ENCODE data around the gene MAP10. TPM values are rescaled to one million over a fixed set of nuclear protein-coding genes. Genes with fewer than 3 reads are reported as not detected.
A peak's percentile ranks its signal among the peaks of the same experiment; 100 is the strongest.

The MAP10 gene
- total RNA-seq, 1 experiment from 2014 or later, result 2.3 TPM

GRCh38 chr1:232841823-232842565, 36.8 kb downstream of the MAP10 start:
- in situ Hi-C loops (cut with HindIII; ENCODE audit: low pct_unique_long_range_greater_than_20kb, low sequenced_read_pairs), result no loop called here
- no peak for DNase-seq (ENCODE audit: low read depth)

GRCh38 chr1:232844791-232845190, 39.6 kb downstream of the MAP10 start:
- peak; percentile 56 for DNase-seq (ENCODE audit: low read depth)
- in situ Hi-C loops (cut with HindIII; ENCODE audit: low pct_unique_long_range_greater_than_20kb, low sequenced_read_pairs), result no loop called here

- in situ Hi-C loops (cut with HindIII; ENCODE audit: low pct_unique_long_range_greater_than_20kb, low sequenced_read_pairs), result no loop called here
- DNase-seq (ENCODE audit: low read depth), result no peak
Measured at GRCh38 chr1:232845406-232845955, 40.3 kb downstream of the MAP10 start.

DNA sequence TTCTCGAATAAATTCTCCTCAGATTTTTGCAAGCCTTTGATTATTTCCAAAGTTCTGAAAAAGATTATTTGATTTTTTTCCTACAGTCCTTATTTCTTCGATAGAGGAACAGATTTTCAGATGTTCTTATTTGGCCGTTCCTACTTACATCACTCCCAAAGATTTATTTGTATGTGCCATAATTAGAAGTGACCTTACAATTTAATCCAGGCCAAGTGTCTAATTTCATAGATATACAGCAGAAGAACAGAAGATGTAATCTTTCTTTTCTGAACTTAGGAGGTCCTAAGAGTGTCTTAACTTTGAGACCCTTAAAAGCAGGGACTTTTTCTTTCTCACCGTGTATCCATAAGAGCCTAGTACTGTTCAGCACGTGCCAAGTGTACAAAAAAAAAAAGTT, 46.3 kb downstream of the MAP10 start:
- DNase-seq (ENCODE audit: low read depth), result no peak
- in situ Hi-C loops (cut with HindIII; ENCODE audit: low pct_unique_long_range_greater_than_20kb, low sequenced_read_pairs), result no loop called here

DNA sequence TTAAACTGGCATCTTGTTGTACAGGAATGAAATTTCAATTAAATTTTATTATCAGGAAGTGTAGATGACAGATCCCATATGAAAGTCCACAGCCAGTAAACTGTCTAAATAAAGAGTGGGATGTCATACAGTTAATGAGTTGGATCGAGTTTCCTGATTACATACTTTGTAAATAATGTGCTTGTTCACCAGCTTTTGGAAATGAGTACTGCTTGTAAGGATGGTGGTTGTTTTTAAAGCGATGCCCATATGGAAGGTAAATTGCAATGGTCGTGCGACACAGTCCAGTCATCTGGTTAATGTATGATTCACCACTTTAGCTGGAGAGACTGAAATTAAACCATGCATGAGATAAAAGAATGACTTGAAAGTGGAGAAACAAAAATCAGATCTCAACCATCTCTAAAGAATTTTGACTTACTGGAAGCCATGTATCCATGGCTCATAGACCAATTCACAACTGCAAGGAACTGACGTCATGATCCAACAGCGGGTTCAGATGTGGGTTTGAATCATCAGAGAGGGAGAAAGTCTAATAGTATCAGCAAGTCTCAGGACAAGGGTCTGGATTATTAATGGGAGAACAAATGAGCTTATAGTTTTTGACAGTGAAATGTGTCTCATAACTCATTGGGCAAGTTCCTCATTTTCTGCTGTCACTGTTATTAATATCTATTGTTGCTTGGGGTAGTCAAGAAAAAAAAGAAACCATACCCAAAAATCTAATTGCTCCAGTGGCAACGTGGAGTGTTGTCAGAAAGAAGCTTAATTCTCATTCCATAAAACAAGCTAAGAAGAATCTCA, 49.0 kb downstream of the MAP10 start:
- in situ Hi-C loops (cut with HindIII; ENCODE audit: low pct_unique_long_range_greater_than_20kb, low sequenced_read_pairs), result no loop called here
- peak; percentile 82 for DNase-seq (ENCODE audit: low read depth)

DNA sequence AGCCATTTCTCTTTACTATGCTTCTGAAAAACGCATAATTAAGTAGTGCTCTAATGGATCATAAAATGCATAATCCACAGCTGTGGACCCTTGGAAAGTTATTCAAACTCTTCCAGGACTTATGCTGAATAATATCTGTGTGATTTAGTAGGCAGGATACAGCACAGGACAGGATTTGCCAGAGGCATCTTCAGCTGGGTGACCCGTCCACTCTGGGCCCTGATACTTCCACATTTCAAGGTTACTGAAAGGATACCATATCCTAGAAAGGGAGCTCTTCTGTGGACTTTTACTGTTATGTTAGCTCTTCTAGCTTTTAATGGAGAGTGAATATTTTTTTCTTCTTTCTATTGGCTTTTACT, 49.6 kb downstream of the MAP10 start:
- in situ Hi-C loops (cut with HindIII; ENCODE audit: low pct_unique_long_range_greater_than_20kb, low sequenced_read_pairs), result no loop called here
- DNase-seq (ENCODE audit: low read depth), result no peak

DNA sequence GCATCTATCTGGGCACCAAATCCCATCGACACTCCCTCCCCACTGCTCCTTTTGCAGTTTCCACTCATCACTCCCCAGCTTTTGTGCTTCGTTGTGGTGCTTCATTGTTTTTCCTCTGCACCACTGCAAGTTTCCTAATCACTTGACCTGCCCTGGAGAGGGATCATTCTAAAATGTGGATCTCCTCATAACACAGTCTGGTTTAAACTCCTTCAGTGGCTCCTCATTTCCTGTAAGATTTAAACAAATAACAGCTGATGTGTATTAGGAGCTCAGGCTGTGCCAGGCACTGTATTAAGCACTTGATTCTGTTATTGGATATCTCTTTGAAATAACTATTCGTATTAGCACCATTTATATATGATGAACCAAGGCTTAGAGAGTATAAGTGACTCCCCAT, 51.3 kb downstream of the MAP10 start:
- no peak for DNase-seq (ENCODE audit: low read depth)

More for the DNA sequence above, 51.3 kb downstream of the MAP10 start:
- in situ Hi-C loops (cut with HindIII; ENCODE audit: low pct_unique_long_range_greater_than_20kb, low sequenced_read_pairs), result no loop called here

Other genes starting within 250 kb of the MAP10 start
- gene SIPA1L2, start 175.3 kb upstream of the MAP10 start, total RNA-seq (2014; rRNA removed; shearing (Covaris generic); ENCODE audit: low replicate concordance), result 10.7 and 12.8 TPM in 2 replicates
- 77.2 and 105 TPM in 2 replicates for gene NTPCR, start 145.2 kb downstream of the MAP10 start, total RNA-seq (2014; rRNA removed; shearing (Covaris generic); ENCODE audit: low replicate concordance)